ENCODE data around the gene TMEM263.
A peak's percentile ranks its signal among the peaks of the same experiment; 100 is the strongest.
"Not testable (repeated sequence)": the region's sequence is repeated elsewhere in the genome, so short reads cannot be mapped to it uniquely, and the experiment has no call there.

The TMEM263 gene

DNA sequence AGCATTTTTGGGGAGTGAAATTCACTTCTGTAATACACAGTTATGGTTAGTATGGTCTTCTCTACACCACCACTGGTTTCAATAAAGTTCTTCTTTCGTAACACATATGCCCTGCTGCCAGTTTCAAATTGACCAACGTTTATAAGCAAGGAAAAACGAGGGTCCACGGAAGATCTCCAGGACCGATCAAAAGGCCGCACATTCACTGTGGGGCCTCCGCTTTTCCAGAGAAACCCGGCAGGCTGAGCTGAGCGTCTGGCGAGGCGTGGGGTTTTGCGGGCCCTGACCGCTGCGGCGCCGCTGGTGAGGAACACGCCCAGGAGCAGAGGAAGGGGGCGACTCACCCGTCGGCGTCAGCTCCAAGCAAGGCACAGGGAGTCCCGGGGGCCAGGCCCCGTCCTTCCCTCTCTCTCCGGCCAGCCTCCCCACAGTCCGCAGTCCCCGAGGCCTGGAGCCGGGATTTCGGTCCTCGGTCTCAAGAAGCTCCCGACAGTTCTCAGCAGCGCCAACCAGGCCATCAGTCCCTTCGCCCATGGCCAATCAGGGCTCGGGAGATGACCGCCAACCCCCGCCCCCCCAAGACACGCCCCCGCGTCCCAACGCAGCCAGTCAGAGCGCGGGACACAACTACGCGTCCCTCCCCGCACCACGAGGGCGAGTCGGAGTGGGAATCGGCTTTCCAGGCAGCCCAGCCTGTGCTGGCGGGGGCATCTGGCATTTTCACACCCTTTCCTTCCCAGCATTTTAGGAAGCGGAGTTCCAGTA lies 31.1 kb downstream of the TMEM263 start, which contains the start of gene MTERF2:
TSS of gene MTERF2 (minus strand) at position 522 of the 765 bp plus-strand sequence. CDS start 8,432 bp downstream, outside the sequence.
- peak; percentile 71 for DNase-seq

DNA sequence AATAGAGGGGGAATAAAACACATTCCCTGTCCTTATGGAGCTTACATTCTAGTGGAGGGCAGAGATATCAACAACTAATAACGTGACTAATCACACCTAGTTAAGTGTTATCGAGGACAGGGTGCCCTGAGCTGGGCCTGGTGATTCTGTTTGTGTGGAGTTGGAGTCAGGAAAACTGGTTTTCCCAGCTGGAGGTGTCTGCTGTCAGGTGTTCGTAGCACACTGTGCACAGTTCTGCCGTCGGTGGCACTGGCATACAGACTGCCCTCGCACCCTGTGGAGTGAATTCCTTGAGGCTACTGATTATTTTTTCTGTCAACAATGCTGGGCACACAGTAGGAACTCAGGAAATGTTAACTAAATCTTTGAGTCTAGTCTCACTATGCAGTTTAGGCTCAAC lies 32.1 kb downstream of the TMEM263 start:
- no peak for DNase-seq

DNA sequence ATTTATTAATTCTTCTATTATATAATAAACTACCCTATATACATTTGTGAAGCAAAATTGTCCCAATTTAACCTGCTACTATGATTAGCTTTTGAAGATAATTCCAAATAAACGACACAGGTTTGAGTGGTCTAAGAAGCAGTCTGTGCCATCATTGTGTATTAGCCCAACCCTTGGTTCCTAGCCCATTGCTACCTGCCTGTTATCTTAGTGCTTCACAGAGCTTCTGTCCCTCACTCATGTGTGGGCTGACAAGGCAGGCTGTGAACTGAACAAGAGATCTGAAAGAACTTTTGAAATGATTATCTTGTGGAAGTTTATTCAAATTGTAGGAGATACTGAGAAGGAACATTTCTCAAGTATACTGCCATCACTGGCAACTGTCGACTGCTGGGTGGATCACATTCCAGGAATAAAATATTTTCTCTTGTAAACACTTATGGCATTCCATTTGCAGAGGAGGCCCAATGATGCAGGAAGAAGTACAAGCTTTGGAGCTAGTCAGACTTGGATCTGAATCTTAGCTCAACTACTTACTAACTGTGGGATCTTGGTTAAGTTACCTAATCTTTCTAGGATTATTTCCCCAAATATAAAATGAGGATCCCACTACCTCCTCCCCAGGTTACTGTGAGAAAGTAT lies 39.0 kb downstream of the TMEM263 start:
- DNase-seq: no peak

DNA sequence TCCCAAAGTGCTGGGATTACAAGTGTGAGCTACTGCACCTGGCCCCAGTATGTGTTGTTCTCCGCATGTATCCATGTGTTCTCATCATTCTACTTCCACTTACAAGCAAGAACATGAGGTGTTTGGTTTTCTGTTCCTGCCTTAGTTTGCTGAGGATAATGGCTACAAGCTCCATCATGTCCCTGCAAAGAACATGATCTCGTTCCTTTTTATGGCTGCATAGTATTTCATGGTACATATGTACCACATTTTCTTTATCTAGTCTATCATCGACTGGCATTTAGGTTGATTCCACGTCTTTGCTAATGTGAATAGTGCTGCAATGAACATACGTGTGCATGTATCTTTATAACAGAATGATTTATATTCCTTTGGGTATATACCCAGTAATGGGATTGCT lies 40.4 kb downstream of the TMEM263 start:
- not testable (repeated sequence) for DNase-seq

DNA sequence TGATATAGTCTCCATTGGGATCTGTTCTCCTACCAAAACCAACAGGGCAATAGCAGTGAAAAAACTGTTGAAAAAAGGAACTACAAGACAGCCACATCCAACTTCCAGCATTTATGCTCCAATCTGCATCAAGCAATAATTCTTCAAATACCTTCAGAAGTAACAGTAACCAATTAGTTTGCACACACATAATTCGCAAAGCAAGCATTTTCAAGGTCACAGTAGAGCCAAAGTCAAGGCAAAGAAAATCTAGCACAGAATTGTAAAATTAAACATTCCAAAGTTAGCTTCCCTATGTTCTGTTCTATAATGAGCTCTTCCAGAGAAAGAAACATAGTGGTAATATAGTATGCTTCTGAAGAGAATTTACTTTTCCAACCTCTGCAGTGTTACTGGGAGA lies 42.2 kb downstream of the TMEM263 start:
- DNase-seq: no peak

DNA sequence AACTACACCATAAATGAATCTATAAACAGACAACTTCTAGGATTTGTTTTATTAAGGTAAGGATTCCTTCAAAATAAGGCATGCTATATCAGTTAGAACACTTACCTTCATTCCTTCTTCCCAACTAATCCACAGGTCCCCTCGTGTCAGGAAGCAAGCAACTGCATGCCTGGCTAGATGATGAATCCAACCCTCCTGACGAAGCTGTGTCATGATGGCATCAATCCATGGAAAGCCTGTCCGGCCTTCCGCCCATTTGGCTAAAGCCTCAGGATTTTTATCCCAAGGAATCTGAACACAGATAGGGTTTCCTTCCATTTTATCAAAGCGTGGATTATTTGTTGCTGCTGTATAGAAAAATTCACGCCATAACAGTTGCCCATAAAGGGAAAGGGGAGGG lies 43.7 kb downstream of the TMEM263 start:
- DNase-seq: no peak

DNA sequence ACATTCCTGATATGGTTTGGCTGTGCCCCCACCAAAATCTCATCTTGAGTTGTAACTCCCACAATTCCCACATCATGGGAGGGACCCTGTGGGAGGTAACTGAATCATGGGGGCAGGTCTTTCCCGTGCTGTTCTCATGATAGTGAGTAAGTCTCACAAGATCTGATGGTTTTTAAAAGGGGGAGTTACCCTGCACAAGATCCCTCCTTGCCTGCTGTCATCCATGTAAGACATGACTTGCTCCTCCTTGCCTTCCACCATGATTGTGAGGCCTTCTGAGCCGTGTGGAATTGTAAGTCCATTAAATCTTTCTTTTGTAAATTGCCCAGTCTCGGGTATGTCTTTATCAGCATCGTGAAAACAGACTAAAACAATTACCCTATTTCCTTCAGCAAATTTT lies 47.0 kb downstream of the TMEM263 start:
- not testable (repeated sequence) for DNase-seq

DNA sequence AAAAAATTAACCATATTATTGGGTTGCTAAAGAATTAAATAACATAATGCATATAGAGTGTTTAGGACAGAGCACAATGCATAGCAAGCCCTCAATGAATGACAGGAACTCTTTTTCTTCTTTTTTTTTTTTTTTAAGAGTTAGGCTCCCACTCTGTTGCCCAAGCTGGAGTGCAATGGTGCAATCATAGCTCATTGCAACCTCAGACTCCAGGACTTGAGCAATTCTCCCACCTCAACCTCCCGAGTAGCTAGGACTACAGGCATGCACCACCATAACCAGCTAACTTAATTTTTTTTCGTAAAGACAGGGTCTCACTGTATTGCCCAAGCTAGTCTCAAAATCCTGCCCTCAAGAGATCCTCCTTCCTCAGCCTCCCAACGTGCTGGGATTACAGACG lies 51.7 kb downstream of the TMEM263 start:
- DNase-seq: no peak

DNA sequence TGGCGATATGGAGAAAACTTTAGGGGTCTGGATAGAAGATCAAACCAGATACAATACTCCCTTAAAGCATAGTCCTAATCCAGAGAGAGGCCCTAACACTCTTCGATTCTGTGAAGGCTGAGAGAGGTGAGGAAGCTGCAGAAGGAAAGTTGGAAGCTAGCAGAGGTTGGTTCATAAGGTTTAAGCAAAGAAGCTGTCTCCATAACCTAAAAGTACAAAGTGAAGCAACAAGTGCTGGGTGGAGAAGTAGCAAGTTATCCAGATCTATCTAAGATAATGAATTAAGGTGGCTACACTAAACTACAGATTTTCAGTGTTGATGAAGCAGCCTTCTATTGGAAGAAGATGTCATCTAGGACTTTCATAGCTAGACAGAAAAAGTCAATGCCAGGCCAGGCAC lies 55.8 kb downstream of the TMEM263 start:
- no peak for DNase-seq

DNA sequence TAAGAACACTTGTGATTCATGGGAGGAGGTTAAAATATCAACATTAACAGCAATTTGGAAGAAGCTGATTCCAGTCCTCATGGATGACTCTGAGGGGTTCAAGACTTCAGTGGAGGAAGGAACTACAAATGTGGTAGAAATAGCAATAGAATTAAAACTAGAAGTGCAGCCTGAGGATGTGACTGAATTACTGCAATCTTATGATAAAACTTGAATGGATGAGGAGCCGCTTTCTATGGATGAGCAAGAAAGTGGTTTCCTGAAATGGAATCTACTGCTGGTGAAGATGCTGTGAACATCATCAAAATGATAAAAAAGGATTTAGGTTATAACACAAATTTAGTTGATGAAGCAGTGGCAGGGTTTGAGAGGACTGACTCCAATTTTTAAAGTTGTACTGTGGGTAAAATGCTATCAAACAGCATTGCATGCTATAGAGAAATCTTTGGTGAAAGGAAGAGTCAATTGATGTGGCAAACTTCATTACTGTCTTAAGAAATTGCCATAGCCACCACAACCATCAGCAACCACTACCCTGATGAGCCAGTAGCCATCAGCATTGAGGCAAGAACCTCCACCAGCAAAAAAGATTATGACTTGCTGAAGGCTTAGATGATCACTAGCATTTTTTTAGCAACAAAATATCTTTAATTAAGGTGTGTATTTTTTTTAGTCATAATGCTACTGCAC lies 57.2 kb downstream of the TMEM263 start:
- DNase-seq: no peak

DNA sequence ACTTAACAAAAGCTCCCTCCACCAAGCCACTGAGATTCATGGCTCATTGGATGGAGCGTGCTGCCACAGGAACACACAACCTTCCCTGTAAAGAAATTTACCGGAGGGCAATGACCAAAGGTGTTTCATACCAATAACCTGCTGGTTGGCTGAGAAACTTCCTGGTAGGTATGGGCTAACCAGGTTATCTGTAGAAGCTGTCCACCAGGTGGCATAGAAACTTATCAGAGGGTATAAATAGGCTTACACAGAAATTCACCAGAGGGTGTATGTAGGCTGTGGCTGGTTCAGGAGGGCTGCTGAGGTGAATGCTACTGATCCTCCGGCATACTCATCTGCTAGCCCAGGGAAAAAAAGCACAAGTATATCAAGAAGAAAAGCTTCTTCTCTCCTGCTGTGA lies 58.3 kb downstream of the TMEM263 start:
- DNase-seq: no peak

DNA sequence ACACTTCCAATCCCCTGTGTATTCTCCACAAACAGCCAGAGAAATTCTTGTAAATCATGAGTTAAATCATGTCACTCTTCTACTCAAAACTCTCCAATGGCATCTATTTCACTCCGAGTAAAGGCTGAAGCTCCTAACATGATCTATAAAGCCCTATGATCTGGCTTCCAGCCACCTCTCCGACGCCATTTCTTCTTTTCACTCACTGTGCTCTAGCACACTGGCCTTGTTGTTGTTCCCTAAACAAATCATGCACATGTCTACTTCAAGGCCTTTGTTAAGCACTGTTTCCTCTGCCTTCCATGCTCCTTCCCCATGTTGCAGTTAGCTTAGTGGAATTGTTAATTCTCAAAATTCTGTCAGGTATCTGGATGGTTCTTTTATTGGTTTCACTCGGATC lies 61.3 kb downstream of the TMEM263 start:
- DNase-seq: no peak

DNA sequence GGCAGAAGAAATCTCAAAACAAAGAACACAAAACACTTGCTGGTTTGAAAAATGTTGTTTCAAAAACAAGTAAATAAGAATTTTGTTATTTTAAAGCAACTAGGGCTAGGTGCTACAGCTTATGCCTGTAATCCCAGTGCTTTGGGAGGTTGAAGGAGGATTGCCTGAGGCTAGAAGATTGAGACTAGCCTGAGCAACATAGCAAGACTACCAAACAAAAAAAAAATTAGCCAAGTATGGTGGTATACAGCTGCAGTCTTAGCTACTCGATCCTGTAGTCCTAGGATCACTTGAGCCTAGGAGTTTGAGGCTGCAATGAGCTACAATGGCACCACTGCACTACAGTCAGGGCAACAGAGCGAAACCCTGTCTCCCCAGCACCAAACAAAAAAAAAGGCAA lies 63.8 kb downstream of the TMEM263 start:
- no peak for DNase-seq
